ENCODE data around the gene CHAD. TPM values are rescaled to one million over a fixed set of nuclear protein-coding genes. Genes with fewer than 3 reads are reported as not detected.

CHAD gene
- total RNA-seq, 1 donor from 2014 or later = not detected

DNA sequence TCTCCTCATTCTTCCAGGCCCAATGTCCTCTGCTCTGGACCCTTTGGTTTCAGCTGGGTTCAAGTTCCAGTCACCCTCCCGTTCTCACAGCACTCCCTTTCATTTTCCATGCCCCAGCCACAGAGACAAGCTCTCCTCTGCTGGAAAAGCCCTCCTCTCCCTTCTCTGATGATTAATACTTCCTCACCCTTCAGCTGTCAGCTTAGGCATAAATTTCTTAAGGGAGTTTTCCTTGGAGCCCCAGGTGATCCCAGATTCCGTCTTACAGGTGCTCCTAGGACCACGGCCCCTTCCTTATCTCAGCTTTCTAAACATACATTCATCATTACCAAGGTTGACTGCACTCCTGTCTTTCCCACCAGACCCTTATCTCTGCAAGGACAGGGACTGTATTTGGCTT, 10.4 kb downstream of the CHAD start:
- no peak for DNase-seq (ENCODE audit: low spot score)

GRCh38 chr17:50457621-50458020, 11.1 kb downstream of the CHAD start:
- DNase-seq (ENCODE audit: low spot score) = no peak

DNA sequence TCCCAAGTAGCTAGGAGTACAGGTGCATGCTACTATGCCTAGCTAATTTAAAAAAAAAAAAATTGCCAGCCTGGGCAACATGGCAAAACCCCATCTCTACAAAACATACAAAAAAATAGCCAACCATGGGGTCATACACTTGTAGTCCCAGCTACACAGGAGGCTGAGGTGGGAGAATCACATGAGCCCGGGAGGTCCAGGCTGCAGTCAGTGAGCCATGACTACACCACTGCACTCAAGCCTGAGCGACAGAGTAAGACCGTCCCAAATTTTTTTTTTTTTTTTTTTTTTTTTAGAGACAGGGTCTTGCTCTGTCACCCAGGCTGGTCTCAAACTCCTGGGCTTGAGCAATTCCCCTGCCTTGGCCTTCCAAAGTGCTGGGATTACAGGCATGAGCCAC, 14.8 kb downstream of the CHAD start:
- no peak for DNase-seq (ENCODE audit: low spot score)

DNA sequence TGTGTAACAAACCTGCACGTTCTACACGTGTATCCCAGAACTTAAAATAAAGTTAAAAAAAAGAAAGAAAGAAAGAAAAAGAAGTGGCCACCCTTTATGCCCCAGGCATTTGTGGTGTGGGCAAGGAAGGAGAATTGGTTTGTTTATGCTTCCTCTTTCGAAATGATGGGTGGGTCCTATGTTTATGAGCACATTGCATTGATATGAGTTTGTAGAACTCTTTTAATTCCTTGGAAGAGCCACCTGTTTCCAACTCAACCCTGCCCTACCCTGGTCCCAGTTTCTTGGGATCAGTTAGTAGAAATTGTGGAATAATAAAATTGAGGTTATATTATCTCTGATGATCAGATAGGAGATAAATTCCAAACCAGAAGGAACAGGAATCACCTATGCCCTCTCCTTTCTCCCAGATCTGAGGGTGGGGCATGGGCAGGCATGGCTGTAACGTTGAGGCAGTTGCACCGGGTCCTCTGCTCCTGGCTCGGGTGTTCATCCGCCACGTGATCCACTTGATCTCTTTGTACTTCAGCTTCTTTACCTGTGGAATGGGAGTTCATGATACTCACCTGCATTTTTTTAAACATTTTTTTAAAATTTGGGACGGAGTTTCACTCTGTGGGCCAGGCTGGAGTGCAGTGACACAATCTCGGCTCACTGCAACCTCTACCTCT, 15.9 kb downstream of the CHAD start:
- DNase-seq (ENCODE audit: low spot score) = no peak

GRCh38 chr17:50451943-50452629, 16.6 kb downstream of the CHAD start:
- DNase-seq (ENCODE audit: low spot score) = no peak

DNA sequence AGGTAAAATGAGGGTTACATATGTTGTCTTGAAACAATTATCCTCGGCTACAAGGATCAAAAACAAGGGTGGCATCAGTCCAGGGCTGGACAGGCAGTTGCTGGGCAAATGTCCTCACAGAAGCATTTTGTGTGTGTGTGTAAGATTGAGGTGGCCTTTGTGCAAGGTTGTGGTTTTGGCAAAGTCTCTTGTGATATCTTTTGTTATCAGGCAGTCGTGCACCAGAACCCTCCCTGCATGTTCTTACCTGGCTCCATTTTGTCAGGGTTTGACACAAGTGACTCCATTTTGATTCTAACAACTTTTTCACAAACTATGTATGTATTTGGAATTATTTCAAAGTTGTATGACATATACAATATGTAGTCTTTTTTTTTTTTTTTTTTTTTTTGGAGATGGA, 20.0 kb downstream of the CHAD start:
- no peak for DNase-seq (ENCODE audit: low spot score)

- DNase-seq (ENCODE audit: low spot score) = no peak
Measured at GRCh38 chr17:50447870-50448595, 20.6 kb downstream of the CHAD start.

DNA sequence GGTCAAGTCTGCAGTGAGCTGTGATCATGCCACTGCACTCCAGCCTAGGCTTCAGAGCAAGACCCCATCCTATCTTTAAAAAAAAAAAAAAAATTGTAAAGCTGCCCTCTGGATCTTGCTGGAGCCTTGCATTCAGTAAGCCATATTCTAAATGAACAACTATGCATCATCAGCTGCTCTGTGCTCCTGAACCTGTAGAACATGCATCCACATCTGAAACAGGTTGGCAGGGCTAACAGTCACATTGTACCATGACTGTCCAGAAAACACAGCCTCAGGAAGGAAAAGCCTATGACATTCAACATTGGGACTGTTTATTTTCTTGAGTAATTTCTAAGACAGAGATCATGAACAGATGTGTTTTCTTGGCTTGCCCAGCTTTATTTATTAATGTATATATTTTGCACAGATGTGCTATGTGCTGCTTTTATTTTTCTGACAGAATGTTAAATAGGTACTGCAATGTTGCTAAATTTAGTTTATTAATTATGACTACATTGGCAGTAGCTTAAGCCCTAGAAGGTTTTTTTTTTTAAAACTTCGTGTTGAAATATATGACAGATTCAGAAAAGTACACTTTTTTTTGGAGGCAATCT, 22.9 kb downstream of the CHAD start:
- DNase-seq (ENCODE audit: low spot score) = no peak

DNA sequence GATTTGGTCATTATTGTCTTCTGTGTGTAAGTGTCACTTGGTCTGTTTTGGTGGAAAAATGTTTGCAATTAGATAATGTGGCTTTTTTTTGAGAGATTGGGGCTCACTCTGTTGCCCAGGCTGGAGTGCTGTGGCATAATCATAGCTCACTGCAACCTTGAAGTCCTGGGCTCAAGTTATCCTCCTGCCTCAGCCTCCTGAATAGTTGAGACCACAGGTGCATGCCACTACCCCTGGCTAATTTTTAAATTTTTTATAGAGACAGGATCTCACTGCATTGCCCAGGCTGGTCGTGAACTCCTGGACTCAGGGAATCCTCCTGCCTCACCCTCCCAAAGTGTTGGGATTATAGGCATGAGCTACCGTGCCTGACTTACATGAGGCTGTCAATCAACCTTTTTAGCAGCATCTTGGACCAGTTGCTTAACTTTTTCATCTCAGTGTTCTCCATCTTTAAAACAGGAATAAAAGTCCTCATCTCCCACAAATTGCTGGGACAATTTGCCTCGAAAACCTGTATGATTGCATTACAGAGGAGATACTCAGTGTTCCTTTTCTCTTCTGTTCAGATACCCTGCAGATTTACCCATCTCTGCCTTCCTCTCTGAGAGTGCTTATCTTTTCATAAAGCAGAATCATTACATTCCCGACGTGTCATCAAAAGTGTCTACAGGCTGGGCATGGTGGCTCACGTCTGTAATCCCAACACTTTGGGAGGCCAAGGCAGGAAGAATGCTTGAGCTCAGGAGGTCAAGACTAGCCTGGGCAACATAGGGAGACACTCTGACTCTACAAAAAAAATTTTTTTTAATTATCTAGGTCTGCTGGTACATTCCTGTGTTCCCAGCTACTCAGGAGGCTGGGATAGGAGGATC, 23.6 kb downstream of the CHAD start:
- no peak for DNase-seq (ENCODE audit: low spot score)

DNA sequence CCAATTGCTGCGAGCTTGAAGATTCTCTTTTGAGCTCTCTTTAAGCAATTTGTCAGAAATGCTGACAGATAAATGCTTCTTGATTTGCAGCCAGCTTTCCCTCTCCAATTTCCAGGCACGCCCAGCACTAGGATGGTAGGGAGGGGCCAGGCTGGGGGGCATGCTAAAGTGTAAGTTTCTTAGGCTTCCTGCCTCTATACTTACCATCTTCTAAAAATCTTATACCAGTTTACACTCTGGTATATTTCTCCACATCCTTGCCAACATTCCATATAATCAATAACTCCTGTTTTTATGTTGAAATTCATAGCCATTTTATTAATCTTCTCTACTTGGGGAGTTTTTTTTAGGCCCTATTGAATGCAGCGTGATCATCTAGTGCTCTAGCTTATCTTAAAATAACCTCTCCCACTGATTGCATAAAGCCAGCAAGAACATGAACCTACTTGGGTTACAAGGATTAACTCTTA, 25.1 kb downstream of the CHAD start:
- peak; percentile 87 for DNase-seq (ENCODE audit: low spot score)

DNA sequence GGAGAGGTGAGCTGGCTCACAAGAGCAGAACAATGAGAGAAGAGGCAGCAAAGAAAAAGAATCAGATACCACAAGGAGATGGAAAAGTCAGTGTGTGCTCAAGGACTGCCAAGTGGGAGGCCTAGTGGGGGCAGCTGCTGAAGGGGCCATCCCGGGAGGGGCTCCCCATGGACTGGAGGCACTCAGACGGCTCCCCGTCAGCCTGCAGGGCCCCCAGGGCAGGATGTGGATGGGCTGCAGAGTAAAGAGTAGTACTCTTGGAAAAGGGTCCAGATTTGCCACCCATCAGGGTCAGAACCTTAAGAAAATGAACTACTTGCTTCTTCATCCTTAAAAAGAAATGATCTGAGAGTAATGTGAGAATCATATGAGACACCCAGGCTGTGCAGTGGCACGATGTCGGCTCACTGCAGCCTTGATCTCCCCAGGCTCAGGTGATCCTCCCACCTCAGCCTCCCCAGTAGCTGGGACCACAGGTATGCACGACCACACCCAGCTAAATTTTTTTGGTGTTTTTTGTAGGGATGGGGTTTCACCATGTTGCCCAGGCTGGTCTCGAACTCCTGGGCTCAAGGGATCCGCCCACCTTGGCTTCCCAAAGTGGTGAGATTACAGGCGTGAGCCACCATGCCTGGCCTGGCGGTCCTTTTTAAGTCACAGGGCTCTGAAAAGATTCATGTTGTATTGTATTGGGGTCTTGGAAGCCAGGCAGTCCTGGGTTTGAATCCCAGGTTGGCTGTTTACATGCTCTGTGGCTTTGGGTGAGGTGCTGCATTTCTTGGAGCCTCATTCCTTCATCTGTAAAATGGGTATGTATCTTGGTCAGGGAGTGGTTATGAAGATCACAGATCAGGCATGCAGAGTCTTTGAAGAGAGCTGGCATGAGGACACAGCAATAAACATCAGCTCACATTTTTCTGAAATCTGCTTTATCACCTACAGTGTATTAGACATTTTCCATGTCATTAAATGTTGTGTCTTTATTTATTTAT, 27.5 kb downstream of the CHAD start:
- DNase-seq (ENCODE audit: low spot score) = no peak

DNA sequence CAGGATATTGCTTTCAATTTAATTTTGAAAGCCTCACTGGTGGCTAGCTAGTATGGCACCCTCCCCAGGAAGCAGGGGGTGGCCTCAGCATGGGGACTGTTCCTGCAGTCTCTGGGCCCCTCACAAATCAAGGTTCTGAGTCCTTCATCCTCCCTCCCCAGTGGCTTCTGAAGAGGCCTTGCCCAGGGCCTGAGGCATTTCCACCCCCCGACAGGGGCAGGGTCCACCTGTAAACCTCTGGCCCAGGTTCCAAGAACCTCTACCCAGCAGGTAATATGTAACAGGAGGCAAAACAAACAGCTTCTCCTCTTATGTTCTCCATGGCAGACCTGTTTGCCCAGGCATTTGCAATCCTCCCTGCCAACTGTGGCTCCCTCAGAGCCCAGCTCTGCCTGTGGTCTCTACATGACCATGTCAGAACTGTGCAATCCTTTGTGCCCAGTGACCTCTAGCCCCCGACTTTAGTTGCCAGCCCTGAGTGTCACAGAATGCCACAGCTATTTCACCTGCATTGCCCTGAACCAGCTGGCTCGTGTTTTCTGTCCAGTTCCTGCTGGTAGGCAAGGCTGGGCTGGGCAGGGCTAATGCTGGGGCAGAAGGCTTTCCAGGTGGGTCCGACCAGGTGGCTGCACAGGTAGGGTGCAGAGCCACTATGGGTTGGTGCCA, 28.4 kb downstream of the CHAD start:
- DNase-seq (ENCODE audit: low spot score) = no peak

DNA sequence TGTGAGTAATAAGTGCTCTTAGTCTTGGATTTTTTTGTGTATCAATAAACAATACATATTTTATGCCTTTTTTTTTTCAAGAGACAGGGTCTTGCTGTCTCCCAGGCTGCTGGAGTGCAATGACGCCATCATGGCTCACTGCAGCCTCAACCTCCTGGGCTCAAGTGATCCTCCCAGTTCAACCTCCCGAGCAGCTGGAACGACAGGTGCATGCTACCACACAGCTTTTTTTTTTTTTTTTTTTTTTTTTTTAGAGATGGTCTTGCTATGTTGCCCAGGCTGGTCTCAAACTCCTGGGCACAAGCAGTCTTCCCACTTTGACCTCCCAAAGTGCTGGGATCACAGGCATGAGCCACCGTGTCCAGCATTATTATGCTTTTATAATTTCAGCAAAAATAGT, 29.7 kb downstream of the CHAD start:
- DNase-seq (ENCODE audit: low spot score) = no peak

DNA sequence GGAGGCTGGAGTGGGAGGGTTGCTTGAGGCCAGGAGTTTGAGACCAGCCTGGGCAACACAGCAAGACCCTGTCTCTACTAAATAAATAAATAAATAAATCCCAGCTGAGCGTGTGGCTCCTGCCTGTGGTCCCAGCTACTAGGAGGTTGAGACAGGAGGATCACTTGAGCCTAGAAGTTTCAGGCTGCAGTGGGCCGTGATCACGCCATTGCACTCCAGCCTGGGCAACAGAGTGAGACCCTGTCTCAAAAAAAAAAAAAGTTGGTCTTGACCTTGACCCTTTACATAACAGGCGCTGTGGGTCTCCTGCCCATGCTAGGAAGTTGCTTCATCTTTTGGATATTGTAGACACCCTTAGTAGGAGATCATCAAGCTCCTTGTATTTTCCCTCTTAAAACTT, 31.3 kb downstream of the CHAD start:
- no peak for DNase-seq (ENCODE audit: low spot score)

GRCh38 chr17:50432125-50432762, 36.4 kb downstream of the CHAD start:
- DNase-seq (ENCODE audit: low spot score) = no peak

- no peak for DNase-seq (ENCODE audit: low spot score)
Measured at GRCh38 chr17:50430821-50431618, 37.7 kb downstream of the CHAD start.

GRCh38 chr17:50429793-50430192, 38.9 kb downstream of the CHAD start:
- no peak for DNase-seq (ENCODE audit: low spot score)

DNA sequence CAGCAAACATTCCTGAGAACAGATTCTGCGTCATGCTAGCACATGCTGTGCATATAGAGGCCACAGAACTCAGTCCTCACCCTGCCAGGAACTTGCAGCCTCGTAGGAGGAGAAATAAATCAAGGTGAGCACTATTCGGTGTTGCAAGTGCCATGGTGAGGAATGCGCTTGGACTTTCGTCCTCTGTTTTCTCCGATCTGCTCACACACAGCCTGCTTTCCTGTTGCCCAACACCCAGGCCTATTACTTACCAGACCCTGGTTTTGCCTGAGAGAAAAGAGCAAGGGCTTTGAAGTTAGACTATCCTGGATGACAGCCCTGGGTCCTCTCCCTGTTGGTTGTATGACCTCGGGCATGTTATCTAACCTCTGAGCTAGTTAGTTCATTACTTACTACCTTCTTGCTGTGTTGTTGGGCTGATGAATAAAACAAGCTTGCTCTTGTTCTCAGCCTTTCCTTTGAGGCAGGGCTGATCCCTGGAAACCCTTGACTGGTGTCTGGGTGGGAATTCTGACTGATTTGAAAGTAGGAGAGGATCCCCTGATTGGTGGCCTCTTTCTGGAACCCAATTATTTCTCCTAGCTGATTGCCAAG, 39.8 kb downstream of the CHAD start:
- peak; percentile 80 for DNase-seq (ENCODE audit: low spot score)

Measured in umbilical cord (tissue), 2 donors.